Activated CD4-positive, alpha-beta T cell treated with anti-CD3 and anti-CD28 coated beads, Interleukin-2, amount 50 U/mL, for 4 hours (primary cell): ENCODE measurements around the gene SMAD1.

Experiments used
- DNase-seq, 2 experiments: peaks; one replicate each; pipeline ENCODE4 v3.0.0-alpha.2; 2020

Gene SMAD1

DNA sequence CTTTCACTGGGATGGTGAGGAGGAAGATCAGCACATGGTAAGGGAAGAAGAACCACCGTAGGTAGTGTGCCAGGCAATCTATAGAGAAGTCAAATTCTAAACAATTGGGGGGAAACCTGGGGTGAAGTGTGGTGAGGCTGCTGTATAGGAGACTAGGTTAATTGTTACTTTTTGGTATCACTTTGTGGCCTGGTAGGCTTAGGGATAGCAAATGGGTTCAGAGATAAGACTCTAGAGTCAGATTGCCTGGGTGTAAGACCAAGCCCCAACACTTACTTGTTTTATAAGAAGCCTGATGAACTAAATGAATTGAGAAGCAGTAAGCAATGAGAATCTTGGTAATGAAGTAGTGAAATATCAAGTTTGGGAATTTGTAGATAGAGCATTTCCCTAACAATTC is 8.7 kb downstream of the SMAD1 start:
- DNase-seq: no peak

DNA sequence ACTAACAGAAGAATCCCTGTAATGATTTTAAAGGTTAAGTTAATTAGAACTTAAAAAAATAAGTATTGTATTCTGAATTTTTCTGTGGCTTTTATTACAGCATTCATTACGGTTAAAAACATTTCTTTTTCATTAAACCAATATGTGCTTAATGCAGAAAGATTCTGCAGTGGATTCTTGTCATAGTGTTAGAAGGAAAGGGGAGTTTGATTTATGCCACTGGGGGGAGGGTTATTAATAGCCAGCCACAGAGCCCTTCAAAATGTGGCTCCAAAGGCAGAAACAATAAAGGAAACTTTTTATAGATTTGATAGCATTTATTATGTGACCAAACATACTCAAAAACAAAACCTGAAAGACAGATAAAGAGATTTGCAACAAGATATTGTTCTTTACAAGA is 9.1 kb downstream of the SMAD1 start:
- no peak for DNase-seq

DNA sequence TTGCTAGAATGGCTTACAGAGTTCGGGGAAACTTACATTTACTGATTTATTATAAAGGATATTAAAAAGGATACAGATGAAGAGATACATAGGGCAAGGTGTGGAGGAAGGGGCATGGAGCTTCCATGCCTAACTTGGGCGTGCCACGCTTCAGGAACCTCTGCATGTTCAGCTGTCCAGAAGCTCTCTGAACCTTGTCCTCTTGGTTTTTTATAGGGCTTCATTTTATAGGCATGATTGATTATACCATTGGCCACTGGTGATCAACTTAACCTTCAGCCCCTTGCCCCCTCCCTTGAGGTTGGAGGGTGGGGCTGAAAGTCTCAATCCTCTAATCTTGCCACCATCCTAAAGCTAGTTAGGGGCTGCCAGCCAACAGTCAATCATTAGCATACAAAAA is 10.7 kb downstream of the SMAD1 start:
- DNase-seq: no peak

DNA sequence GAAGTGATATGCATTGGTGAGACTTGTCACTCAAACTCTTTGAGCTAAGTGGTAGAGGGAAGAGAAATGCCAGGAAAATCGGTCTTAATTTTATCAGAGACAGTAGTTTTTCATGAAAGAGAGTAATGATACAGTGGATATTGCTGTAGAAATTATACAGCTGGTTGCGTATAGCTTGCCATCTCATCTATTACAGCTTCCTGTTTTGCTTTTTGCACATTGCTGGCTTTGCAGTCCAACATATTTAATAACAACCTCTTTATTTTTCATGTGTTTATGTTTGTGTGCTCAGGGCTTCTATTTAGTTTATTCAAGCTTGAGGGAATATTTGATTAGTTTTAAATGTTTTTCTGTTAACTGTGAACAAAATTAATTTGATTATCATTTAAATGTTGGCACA is 11.5 kb downstream of the SMAD1 start:
- DNase-seq: no peak

DNA sequence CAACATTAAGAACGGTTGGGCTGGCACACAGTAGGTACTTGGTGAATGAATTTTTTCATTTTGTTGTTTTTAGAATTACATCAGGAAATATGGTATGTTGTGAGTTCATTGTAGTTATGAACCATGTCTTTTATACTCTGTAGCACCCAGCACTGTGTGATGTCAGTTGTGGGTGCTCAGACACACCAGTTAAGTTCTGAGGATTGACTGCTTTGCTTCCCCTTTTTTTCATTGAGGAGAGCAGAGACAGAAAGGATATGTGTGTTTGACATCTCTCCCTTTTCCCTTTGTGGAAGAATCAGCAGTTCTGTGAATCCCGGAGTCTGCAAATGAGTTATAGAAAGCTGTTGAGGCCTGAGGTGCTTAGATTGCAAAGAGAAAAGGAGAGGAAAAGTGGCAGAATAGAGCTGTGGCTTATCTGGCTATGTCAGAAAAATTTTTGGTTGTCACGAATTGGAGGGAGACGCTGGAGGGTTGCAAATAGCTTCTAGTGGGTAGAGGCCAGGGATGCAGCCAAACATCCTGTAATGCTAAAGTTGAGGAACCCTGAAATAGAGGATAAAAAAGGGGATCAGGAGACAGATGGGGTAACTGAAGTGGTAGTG is 13.1 kb downstream of the SMAD1 start:
- no peak for DNase-seq

DNA sequence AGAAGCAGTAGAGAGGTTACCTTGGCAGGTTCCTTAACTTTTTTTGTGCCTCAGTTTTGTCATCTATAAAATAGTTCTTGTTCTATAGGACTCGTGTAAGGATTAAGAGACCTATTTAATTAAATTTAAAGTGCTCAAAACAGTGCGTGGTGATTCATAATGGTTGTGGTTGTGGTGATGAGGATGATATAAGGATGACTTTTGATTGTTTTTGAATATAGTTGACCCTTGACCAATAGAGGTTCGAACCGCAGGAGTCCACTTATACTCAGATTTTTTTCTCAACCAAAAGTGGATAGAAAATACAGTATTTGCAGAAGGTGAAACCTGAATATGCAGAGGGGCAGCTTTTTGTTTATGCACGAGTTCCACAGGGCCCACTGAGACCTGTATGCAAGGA is 14.6 kb downstream of the SMAD1 start:
- DNase-seq: no peak

DNA sequence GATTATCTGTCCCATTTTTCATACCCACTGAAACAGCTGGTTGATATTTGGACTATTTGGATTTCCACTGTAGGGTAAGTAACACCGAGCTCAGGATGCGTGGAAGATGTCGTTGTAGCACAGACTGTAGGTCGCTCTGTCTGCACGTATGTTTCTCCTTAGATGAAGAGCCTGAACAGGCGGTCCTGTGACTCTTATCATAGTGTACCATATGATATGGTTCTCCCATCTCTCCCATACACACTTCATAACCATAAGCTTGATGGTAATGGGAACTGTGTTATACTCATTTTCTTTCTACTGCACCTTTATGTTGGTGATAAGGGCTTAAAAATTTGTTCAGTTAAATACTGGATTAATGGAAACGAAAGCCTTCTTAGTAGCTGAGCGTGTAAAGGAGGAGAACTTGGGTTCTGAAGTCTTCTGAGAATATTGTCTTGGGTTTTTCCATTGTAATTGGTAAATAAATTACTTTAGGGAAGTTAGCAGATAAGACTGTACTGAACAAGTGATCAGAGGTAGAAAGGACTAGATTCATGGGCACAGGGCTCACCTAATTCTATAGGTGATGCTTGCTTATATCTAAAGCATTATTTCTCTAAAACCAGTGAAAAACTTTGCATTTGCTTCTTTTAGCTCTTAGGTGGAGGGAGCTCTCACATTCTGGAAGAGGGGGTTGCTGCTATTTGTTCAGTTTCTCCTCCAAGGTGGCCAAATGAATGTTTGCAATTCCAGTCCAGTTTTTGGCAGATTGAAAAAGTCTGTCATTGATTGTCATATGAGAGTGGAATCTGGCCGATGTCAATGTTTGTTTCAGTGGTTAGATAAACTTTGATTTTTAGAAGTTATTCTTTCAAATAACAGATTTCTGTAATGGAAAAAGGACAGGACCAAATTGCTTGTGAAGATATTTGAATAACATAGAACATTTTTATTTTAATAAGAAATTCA is 15.8 kb downstream of the SMAD1 start:
- no peak for DNase-seq

DNA sequence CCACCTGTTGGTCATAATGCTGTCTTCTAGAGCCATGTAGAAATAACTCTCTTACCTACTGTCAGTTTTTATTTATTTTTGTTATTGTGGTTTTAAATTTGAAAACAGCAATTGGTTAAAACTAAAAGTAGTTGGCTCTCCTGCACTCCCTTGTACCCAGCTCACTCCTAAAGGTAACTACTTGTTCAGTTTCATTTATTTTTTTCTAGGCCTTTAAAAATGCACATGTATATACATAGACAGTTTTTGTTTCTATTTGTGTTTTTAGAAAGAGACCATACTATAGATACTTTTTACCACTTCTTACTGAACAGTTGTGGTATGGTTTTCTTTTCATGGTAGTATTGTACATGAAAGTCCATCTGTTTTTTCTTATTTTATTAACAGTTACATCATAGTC is 16.8 kb downstream of the SMAD1 start:
- no peak for DNase-seq

DNA sequence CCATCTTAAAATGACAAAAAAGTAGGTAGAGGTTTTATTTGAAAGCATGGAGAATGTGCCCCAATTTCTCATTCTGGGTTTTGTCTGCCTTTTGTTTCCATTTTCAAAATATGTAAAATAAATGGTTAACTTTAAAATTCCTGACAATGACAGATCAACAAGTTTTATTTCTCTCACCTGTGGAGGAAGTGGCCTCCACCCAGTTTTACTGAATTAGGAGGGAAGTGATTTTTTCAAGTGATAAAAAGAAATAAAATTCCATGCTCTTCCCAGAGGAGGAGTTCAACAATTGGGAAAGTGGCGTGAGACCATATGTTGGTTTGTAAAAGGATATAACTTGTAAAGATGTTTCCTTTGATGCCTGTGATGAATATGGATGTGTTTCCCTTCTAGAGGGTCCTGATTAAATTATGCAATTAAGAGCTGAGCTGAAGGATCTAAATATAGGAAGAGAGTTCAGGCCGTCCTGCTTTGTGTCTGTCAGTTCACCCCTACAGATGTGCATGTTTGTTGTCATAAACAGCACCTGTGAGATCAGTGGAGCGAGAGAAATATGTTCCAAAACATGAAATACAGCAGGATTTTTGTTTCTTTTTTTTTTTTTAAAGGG is 19.5 kb downstream of the SMAD1 start:
- no peak for DNase-seq

DNA sequence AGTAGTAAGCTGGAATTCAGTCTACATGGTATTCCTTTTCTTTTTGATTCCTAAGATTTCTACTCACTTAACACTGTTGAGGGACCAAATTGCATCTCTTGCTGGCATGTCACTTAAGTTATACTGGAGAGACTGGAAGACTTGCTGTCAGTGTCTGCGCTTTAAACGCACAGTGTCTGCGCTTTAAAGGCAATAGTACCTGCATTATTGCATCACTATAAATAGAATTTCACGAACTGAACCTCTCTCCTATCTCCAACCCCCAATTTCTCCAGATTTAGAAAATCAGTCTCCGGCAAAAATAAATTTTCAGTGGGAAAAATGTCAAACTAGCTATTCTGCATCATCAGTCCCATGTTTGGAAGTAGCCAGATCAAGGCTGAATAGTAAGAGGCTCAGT is 21.2 kb downstream of the SMAD1 start:
- DNase-seq: no peak

DNA sequence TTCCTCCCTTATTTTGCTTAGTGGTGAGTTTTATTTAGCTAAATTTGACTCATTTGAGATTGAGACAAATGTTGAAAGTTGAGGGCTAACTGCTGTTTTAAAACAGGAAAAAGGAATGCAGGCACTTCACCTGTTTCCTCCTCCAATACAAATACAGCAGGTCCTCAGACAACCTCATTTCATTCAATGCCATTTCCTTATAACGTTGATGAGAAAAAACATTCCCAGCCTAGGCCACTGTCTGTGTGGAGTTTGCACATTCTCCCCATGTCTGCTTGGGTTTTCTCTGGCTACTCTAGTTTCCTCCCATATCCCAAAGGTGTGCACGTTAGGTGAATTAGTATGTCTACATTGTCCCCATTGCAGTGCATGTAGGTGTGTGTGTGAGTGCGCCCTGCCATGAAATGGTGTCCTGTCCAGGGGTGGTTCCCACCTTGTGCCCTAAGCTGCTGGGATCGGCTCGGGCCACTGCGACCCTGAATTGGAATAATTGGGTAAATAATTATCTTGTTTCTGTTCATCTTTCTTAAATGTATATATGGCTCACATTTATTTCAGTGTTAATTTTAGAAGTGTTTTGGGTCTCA is 21.9 kb downstream of the SMAD1 start:
- DNase-seq: no peak

DNA sequence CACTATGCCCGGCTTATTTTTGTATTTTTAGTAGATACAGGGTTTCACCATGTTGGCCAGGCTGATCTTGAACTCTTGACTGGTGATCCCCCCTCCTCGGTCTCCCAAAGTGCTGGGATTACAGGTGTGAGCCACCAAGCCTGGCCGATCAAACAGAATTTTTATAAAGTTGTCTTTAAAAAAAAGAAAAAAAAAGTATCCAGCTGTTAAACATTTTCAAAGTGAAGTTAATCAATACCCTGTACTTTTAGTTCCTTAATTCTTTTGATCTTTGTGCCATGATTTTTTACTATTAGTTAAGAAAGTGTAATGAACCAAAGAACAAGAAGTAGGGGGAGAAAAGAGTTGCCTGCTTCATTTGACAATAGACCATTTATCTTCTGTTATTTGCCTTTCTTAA is 24.3 kb downstream of the SMAD1 start:
- DNase-seq: no peak

DNA sequence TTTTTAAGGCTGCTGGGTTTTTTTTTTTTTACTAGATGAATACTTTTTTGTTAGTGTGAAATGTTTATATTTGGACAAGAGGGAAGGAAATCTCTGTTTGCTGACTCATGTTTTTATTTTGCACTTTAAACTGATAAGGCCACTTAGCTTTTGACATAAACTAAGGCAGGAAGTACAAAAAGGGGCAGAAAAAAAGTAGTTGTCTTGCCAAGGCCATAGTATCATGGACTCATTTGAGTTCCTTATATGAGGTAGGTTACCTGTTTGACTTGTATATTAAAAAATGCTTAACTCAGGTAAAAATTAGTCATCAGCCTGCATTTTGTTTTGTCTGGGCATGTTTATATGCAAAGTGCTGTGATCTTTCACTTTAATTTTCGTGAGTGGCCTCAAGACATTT is 26.0 kb downstream of the SMAD1 start:
- DNase-seq: no peak

DNA sequence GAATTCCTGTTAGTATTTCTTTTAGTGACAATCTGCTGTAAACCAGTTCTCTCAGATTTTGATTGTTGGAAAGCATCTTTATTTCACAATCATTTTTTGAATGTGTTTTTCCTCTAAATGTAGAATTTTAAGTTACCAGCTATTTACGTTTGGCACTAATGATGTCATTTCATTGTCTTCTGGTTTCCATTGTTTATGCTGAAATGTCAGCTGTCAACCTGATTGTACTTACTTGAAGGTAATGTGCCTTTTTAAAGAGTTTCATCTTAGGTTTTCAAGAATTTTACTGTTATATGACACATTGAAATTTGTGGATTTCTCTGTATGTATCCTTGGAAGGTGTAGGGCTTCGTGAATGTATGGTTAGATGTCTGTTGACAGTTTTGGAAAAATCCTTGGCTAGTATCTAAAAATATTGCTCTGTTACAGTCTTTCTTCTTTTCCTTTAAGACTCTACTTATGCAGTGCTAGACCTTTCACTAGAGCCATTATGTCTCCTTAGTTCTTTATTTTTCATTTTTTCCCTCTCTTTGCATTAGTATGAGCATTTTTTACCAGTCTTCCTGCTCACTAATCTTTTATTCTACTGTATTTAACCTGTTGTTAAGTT is 30.4 kb downstream of the SMAD1 start:
- no peak for DNase-seq

DNA sequence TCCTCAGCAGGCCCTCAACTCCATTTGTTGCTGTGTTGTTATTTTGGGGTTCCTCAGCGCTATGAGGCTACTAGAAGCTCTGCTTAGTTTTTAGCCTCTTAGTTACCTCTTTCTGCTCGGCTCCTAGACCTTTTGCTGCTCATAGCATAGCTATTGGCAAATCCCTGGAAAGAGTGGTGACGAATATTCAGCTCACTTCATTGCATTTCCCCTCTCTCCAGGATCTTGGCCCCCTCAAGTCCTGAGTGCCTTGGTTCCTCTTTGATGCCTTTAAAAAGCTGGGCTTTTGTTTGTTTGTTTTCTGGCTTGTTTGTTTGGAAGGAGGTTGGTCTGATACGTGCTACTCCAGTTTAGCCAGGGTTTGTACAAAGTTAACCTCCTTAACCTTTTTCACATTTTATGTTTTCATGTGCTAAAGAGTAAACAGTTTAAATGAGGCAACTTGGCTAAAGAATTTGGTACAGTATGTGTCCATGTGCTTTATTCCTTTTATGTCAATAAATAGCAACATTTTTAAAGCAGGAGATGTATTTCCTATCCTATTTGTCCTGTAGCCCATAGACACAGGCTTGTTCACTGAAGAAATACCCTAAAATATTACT is 31.5 kb downstream of the SMAD1 start:
- no peak for DNase-seq

DNA sequence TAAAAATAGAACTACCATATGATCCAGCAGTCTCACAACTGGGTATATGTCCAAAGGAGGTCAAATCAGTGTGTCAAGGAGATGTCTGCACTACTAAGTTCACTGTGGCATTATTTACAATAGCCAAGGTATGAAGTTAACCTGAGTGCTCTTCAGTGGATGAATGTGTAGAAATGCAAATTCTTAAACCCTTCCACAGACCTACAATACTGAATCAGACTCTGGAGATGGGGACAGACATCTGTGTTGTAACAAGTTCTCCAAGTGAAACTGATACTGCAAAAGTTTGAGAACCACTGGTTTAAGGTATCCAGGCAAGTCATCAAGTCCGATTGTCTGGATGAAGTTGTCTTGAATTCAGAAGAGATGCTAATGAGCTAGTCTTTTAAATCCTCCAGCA is 38.5 kb downstream of the SMAD1 start:
- DNase-seq: no peak

DNA sequence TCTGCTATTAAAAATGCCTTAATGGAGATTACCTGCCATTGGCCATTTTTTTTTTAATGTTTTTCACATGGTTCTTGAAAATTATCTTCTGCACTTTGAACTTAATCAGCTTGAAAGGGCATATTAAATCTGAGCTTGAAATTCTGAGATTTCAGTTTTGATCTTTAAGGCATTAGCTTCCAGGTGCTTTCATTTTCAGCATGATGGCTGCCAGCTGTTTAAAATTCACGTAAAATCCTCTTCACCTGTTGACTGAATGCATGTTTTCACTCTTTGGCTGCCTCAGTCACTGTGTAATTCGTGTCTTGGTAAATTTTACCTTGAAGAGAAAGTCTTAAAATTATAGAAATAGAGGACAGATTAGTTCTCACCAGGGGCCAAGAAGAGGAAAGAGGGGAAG is 39.6 kb downstream of the SMAD1 start:
- DNase-seq: no peak

DNA sequence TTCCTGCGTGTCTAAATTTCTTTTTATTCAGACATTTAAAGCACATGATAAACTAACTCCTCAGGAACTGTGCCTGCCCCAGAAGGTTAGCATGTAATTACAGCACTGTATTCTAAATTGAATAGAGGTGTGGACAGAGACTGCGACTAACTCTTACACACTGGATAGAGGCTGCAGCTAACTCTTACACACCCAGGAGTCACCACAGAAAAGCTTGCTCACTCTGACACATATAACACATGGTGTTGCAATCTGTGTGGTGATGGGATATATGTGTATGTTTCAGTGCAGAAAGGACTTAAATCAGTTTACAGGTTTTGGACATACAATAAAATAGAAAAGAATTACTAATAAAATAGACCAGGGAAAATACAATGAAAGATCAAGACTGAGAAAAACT is 41.5 kb downstream of the SMAD1 start:
- DNase-seq: no peak

DNA sequence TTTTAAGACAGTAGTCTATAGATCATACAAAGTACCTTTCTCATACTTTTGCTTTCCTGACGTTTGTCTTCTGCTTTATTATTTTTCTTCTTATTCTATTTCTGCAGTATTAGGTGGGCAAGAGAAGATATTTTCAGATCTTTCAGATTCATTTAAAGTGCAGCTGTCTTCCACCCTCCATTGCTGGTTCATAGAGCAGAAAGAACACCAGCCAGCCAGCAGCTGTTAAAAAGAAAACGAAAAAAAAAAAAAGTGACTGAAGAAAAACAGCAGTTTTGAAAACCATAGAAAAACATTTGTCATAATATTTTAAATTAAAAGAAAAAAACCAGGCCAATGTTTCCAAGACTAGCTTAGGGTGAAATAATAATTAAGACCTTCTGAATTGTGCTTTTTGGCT is 42.9 kb downstream of the SMAD1 start:
- DNase-seq: no peak

DNA sequence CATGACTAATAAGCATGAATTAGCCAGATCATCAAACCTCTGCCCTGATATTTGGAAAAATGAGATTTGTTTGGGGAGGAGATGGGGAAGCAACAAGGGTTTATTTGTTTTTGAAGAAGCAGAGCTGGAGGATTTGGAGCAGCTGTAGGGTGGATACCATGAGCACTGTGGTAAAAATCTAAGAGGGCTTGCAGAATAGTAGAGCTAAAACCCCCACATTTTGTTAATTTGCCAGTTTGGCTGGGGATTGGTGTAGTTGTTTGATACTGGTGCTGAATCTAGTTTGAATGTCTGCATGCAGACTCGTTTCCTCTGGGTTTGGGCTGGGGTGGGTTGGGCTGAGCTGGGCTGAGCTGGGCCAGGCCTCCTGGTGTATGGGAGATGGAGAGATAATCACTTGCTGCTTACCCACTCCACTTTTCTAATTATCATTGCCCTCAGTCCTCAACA is 43.7 kb downstream of the SMAD1 start:
- no peak for DNase-seq

DNA sequence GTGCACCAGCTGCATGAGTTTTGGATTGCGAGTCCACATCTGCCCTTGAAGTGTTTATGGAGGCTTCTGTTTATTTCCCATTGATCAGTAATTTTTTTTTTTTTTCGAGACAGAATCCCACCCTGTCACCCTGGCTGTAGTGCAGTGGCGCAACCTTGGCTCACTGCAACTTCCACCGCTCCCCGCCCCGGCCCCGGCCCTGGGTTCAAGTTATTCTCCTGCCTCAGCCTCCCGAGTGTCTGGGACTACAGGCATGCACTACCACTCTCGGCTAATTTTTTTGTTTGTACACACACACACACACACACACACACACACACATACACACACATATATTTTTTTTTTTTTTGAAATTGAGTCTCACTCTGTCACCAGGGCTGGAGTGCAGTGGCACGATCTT is 46.1 kb downstream of the SMAD1 start:
- no peak for DNase-seq

DNA sequence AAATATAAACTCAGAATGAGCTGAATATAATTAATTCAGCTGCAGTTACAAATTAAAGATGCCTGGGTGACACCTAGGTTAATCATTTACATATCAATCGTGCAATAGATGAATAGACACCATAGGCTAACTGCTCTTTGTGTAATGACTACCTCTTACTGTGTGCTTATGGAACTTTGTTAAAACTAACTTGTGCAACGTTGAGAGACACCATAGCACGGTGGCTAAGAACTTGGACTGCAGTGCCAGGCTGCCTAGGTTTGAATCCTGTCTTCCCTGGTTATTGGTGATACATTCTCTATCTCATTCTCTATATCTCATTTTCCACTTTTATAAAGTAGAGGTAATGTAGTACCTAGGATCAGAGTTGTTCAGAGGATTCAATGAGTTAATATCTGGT is 46.9 kb downstream of the SMAD1 start:
- DNase-seq: no peak

DNA sequence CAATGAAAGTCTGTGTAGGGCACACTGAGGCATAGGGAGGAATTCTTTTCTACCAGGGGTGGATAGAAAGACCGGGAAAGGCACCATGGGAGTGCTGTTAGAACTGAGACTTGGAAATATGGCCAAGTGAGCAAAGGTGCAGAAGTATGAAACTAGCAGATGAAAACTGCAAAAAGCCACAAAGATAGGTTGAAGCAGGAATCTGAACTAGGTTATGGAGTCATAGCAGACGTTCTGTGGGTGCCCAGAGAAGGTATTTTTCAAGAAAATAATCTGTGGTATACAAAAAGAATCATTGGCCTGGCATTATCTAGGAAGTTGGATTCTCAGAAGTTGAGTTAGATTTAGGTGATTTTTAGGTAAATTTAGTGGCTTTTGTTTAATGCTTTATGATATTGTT is 48.5 kb downstream of the SMAD1 start:
- DNase-seq: no peak
